ENCODE data around the gene C6orf89.

DNA sequence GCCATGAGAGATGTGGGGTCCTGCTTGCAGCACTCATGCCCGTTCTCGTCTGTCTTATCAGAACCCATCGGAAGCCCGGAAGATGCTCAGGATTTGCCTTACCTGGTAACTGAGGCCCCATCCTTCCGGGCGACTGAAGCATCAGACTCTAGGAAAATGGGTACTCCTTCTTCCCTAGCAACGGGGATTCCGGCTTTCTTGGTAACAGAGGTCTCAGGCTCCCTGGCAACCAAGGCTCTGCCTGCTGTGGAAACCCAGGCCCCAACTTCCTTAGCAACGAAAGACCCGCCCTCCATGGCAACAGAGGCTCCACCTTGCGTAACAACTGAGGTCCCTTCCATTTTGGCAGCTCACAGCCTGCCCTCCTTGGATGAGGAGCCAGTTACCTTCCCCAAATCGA is 77.1 kb downstream of the C6orf89 start:
- TF ChIP-seq, protein P1, sequence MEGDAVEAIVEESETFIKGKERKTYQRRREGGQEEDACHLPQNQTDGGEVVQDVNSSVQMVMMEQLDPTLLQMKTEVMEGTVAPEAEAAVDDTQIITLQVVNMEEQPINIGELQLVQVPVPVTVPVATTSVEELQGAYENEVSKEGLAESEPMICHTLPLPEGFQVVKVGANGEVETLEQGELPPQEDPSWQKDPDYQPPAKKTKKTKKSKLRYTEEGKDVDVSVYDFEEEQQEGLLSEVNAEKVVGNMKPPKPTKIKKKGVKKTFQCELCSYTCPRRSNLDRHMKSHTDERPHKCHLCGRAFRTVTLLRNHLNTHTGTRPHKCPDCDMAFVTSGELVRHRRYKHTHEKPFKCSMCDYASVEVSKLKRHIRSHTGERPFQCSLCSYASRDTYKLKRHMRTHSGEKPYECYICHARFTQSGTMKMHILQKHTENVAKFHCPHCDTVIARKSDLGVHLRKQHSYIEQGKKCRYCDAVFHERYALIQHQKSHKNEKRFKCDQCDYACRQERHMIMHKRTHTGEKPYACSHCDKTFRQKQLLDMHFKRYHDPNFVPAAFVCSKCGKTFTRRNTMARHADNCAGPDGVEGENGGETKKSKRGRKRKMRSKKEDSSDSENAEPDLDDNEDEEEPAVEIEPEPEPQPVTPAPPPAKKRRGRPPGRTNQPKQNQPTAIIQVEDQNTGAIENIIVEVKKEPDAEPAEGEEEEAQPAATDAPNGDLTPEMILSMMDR (IDR thresholded peaks at IDR 0.05; ENCODE audit: low read depth, low read length): no peak
- TF ChIP-seq EZH2phosphoT487 (IDR thresholded peaks at IDR 0.05; ENCODE audit: low read depth): no peak

Measured in OCI-LY3 (cell line).